Esophagus muscularis mucosa (tissue), 4 donors: ENCODE measurements around the gene MRPL14. TPM values are rescaled to one million over a fixed set of nuclear protein-coding genes. Genes with fewer than 3 reads are reported as not detected.

Source experiments
- DNase-seq: peaks from one replicate; pipeline ENCODE4 v3.0.0-alpha.2; 2017; ENCODE audit errors: extremely low spot score
- H3K27ac ChIP-seq, 4 donors: fragments of 200-600 bp; sonication (generic); replicated peaks in 1 of 4; 1 replicate in 3 of 4; 2 replicates in 1 of 4; pipeline ENCODE4 v1.5.1; 2016 to 2019; ENCODE audit warnings: mild to moderate bottlenecking in 1 of 4
- H3K27me3 ChIP-seq, 4 donors: fragments of 200-600 bp; sonication (generic); one replicate each; pipeline versions ENCODE4 v1.5.1 to v1.6.0; 2016 to 2019
- H3K36me3 ChIP-seq, 4 donors: fragments of 200-600 bp; sonication (generic); one replicate each; pipeline ENCODE4 v1.5.1; 2016 to 2019
- H3K4me1 ChIP-seq, 4 donors: fragments of 200-600 bp; sonication (generic); one replicate each; pipeline ENCODE4 v1.5.1; 2016 to 2019
- H3K4me3 ChIP-seq, 4 donors: fragments of 200-600 bp; sonication (generic); 1 replicate in 2 of 4; 2 replicates in 2 of 4; pipeline ENCODE4 v1.5.1; 2016 to 2019; ENCODE audit warnings: mild to moderate bottlenecking in 4 of 4, moderate library complexity in 1 of 4
- H3K9me3 ChIP-seq, 4 donors: fragments of 200-600 bp; sonication (generic); 1 replicate in 3 of 4; 2 replicates in 1 of 4; pipeline ENCODE4 v1.5.1; 2016 to 2019
- EP300 ChIP-seq: sonication (generic); formaldehyde crosslinking; IDR thresholded peaks from one replicate; pipeline ENCODE4 v1.6.1; 2017; ENCODE audit warnings: antibody characterized with exemption
- WGBS: methylation state at CpG from one replicate; pipeline ENCODE4 v1.1.5; 2018; 5-methylcytosine and 5-hydroxymethylcytosine counted together
- intact Hi-C: fragments of 100-400 bp; cut with DNase I; formaldehyde crosslinking; loops from one replicate; pipeline ENCODE4 v1.15.1; 2023
- total RNA-seq, 4 donors: library from RNA; depleted of rRNA; stranded (reverse); fragments of >200 nt; gene quantifications; one replicate each; pipeline versions ENCODE4 v1.1.0 to v1.2.1, GENCODE V29; 2016

MRPL14 gene
- total RNA-seq, 4 donors from 2014 or later, result 30.3 to 44.2 (median 41.1) TPM

- H3K36me3 ChIP-seq, result no peaks in the 10 kb centered on the region
- no peak for DNase-seq
- intact Hi-C loops, result no loop called here
- no peaks in the 10 kb centered on the region for H3K9me3 ChIP-seq
- WGBS, result 88% methylated on average over 3 of the region's 3 CpGs
- peak overlapping the region in 2 of 4 donors; percentile 50 to 79 for H3K27ac ChIP-seq
- no peak overlapping the region for H3K4me3 ChIP-seq
- no peak for TF ChIP-seq EP300
- H3K27me3 ChIP-seq, result no peaks in the 10 kb centered on the region
- peaks cover 40 to 69% (median 63%) of the 10 kb centered on the region in 4 donors for H3K4me1 ChIP-seq
Observed at GRCh38 chr6:44063561-44064059, 63.6 kb downstream of the MRPL14 start.

Other genes with a start within 250 kb of the MRPL14 start
- gene TMEM63B, start 102 bp upstream of the MRPL14 start, total RNA-seq, result 10 to 100 TPM; 18.2 to 31.1 (median 23.3) TPM
- gene CAPN11, start 31.4 kb upstream of the MRPL14 start, total RNA-seq, result under 1 TPM in 3 of 4 donors, not detected in 1; 0.39 to 0.83 (median 0.50) TPM
- gene MYMX, start 89.5 kb upstream of the MRPL14 start, total RNA-seq, result not detected
- gene SLC29A1, start 96.1 kb upstream of the MRPL14 start, total RNA-seq, result 100 to 1,000 TPM in 3 of 4 donors, 10 to 100 TPM in 1; 68.9 to 159 (median 138) TPM
- gene HSP90AB1, start 119.6 kb upstream of the MRPL14 start, total RNA-seq, result 100 to 1,000 TPM; 356 to 729 (median 499) TPM
- 10 to 100 TPM; 22.8 to 37.9 (median 32.6) TPM for gene SLC35B2, start 130.1 kb upstream of the MRPL14 start, total RNA-seq
- 10 to 100 TPM in 1 of 4 donors, 1 to 10 TPM in 3; 7.0 to 10.4 (median 8.5) TPM for gene NFKBIE, start 138.1 kb upstream of the MRPL14 start, total RNA-seq
- gene TMEM151B, start 143.0 kb upstream of the MRPL14 start, total RNA-seq, result under 1 TPM; 0.39 to 0.98 (median 0.46) TPM
- gene AARS2, start 185.9 kb upstream of the MRPL14 start, total RNA-seq, result 10 to 100 TPM in 1 of 4 donors, 1 to 10 TPM in 3; 6.6 to 10.2 (median 7.8) TPM
- not detected for gene SPATS1, start 215.2 kb upstream of the MRPL14 start, total RNA-seq